Smooth muscle cell (in vitro differentiated cells): ENCODE results near the gene CBLN2. TPM values are rescaled to one million over a fixed set of nuclear protein-coding genes. Genes with fewer than 3 reads are reported as not detected.

Experiments
- DNase-seq: peaks from one replicate; lab custom pipeline; 2025; ENCODE audit not compliant: unreplicated experiment; lab: John Stamatoyannopoulos, UW
- H2AFZ ChIP-seq: fragments of 200-600 bp; sonication (generic); 2 replicates; pipeline ENCODE4 v1.6.0; 2016; ENCODE audit warnings: antibody characterized with exemption, low read depth, mild to moderate bottlenecking
- H3F3A ChIP-seq: fragments of 200-600 bp; sonication (generic); 2 replicates; pipeline ENCODE4 v1.6.0; 2017; ENCODE audit warnings: antibody characterized with exemption, low read depth
- H3K27ac ChIP-seq: fragments of 200-600 bp; sonication (generic); 2 replicates; pipeline ENCODE4 v1.5.1; 2016; ENCODE audit warnings: low read depth, mild to moderate bottlenecking
- H3K27me3 ChIP-seq: fragments of 200-600 bp; sonication (generic); 2 replicates; pipeline ENCODE4 v1.6.1; 2016; ENCODE audit warnings: low read depth, mild to moderate bottlenecking
- H3K36me3 ChIP-seq: fragments of 200-600 bp; sonication (generic); 2 replicates; pipeline ENCODE4 v1.5.1; 2016; ENCODE audit warnings: low read depth
- H3K4me1 ChIP-seq: fragments of 200-600 bp; sonication (generic); 2 replicates; pipeline ENCODE4 v1.5.1; 2016; ENCODE audit warnings: low read depth
- H3K4me2 ChIP-seq: fragments of 200-600 bp; sonication (generic); 2 replicates; pipeline ENCODE4 v1.6.0; 2016; ENCODE audit warnings: mild to moderate bottlenecking
- H3K4me3 ChIP-seq: fragments of 200-600 bp; sonication (generic); 2 replicates; pipeline ENCODE4 v1.5.1; 2016; ENCODE audit warnings: mild to moderate bottlenecking
- H3K79me2 ChIP-seq: fragments of 200-600 bp; sonication (generic); 2 replicates; pipeline ENCODE4 v1.6.0; 2016; ENCODE audit warnings: low read depth, mild to moderate bottlenecking
- H3K9ac ChIP-seq: fragments of 200-600 bp; sonication (generic); 2 replicates; pipeline ENCODE4 v1.6.0; 2016; ENCODE audit warnings: low read depth
- H3K9me3 ChIP-seq: fragments of 200-600 bp; sonication (generic); replicated peaks from 2 replicates; pipeline ENCODE4 v1.5.1; 2016; ENCODE audit warnings: low read depth
- H4K20me1 ChIP-seq: fragments of 200-600 bp; sonication (generic); 2 replicates; pipeline ENCODE4 v1.6.0; 2016; ENCODE audit warnings: low read depth
- WGBS: methylation state at CpG from one replicate; pipeline ENCODE4 v1.1.7; 2016; ENCODE audit warnings: low lambda C conversion rate; 5-methylcytosine and 5-hydroxymethylcytosine counted together
- polyA plus RNA-seq: library from polyadenylated mRNA; unstranded; fragments of >200 nt; fragmentation: Nextera tagmentation; extraction: Ambion mirVana; gene quantifications from 2 replicates; pipeline ENCODE4 v1.2.1, GENCODE V29; 2016
- total RNA-seq: library from RNA; depleted of rRNA; stranded (reverse); fragments of >200 nt; gene quantifications from 2 replicates; pipeline ENCODE4 v1.2.3, GENCODE V29; 2014
- TF ChIP-seq, protein P1 (sequence below): fragments of 200-600 bp; sonication (generic); IDR thresholded peaks from 2 replicates; pipeline ENCODE4 v1.5.1; 2017; ENCODE audit warnings: borderline replicate concordance, mild to moderate bottlenecking, antibody characterized with exemption; ENCODE audit not compliant: insufficient read depth, poor library complexity, severe bottlenecking

CBLN2 gene
- total and polyA plus RNA-seq, 2 experiments from 2014 or later = not detected

GRCh38 chr18:72543357-72544055 is 636 bp downstream of the CBLN2 start:
- Histone ChIP-seq H3K9me3 (no peaks in the 10 kb centered on the region), H2AFZ (peak overlapping the region; percentile 22), H3K36me3 (no peaks in the 10 kb centered on the region), H3K27ac (no peak overlapping the region), H3K27me3 (peaks cover 92% of the 10 kb centered on the region), H3K4me3 (peak overlapping the region; percentile 49), H3K9ac (no peak overlapping the region), H4K20me1 (no peaks in the 10 kb centered on the region), H3K4me1 (peaks cover 2% of the 10 kb centered on the region), H3K79me2 (no peaks in the 10 kb centered on the region), H3F3A (no peaks in the 10 kb centered on the region), H3K4me2 (peak overlapping the region; percentile 97)
- TF ChIP-seq, protein P1, sequence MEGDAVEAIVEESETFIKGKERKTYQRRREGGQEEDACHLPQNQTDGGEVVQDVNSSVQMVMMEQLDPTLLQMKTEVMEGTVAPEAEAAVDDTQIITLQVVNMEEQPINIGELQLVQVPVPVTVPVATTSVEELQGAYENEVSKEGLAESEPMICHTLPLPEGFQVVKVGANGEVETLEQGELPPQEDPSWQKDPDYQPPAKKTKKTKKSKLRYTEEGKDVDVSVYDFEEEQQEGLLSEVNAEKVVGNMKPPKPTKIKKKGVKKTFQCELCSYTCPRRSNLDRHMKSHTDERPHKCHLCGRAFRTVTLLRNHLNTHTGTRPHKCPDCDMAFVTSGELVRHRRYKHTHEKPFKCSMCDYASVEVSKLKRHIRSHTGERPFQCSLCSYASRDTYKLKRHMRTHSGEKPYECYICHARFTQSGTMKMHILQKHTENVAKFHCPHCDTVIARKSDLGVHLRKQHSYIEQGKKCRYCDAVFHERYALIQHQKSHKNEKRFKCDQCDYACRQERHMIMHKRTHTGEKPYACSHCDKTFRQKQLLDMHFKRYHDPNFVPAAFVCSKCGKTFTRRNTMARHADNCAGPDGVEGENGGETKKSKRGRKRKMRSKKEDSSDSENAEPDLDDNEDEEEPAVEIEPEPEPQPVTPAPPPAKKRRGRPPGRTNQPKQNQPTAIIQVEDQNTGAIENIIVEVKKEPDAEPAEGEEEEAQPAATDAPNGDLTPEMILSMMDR = no peak
- DNase-seq = no peak
- 5% methylated on average over 71 of the region's 73 CpGs for WGBS

DNA sequence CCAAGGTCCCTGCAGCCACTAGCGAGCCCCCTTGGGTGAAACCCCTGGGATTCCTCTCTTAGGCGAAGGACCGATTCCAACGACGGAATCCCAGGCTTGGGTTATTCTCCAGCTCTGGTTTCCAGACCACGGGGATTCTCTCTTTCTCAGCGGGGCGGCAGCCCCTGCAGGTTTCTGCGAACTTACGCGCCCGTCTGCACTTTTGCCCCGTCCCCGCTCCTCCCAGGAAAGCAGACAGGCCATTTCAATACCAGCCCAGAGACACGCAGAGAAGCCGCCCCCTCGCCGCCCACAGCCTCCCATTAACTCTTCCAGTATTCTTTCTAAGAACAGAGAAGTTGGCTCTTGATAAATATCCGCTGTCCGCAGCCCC is 1.2 kb downstream of the CBLN2 start:
- Histone ChIP-seq H3F3A (no peaks in the 10 kb centered on the region), H3K4me2 (peak overlapping the region; percentile 97), H3K27ac (no peak overlapping the region), H2AFZ (no peak overlapping the region), H3K79me2 (no peaks in the 10 kb centered on the region), H3K9ac (no peak overlapping the region), H3K4me3 (peak overlapping the region; percentile 49), H3K27me3 (peaks cover 92% of the 10 kb centered on the region), H4K20me1 (no peaks in the 10 kb centered on the region), H3K36me3 (no peaks in the 10 kb centered on the region), H3K4me1 (peaks cover 2% of the 10 kb centered on the region), H3K9me3 (no peaks in the 10 kb centered on the region)
- TF ChIP-seq, protein P1 = no peak
- WGBS = 5% methylated on average over 20 of the region's 20 CpGs
- no peak for DNase-seq

GRCh38 chr18:72542342-72542741 is 1.8 kb downstream of the CBLN2 start:
- Histone ChIP-seq H3K27me3 (peaks cover 92% of the 10 kb centered on the region), H3K4me2 (peak overlapping the region; percentile 97), H3K9me3 (no peaks in the 10 kb centered on the region), H3K4me1 (peaks cover 2% of the 10 kb centered on the region), H2AFZ (no peak overlapping the region), H4K20me1 (no peaks in the 10 kb centered on the region), H3K9ac (no peak overlapping the region), H3K27ac (no peak overlapping the region), H3K4me3 (no peak overlapping the region), H3K36me3 (no peaks in the 10 kb centered on the region), H3F3A (no peaks in the 10 kb centered on the region), H3K79me2 (no peaks in the 10 kb centered on the region)
- no peak for DNase-seq
- 4% methylated on average over 34 of the region's 34 CpGs for WGBS
- TF ChIP-seq, protein P1 = no peak

- TF ChIP-seq, protein P1 = no peak
- no peak for DNase-seq
- Histone ChIP-seq H3K9ac (no peak overlapping the region), H3K36me3 (no peaks in the 10 kb centered on the region), H3K27ac (no peak overlapping the region), H3K4me1 (peaks cover 2% of the 10 kb centered on the region), H3F3A (no peaks in the 10 kb centered on the region), H2AFZ (no peak overlapping the region), H3K27me3 (peaks cover 97% of the 10 kb centered on the region), H3K79me2 (no peaks in the 10 kb centered on the region), H3K4me3 (no peak overlapping the region), H4K20me1 (no peaks in the 10 kb centered on the region), H3K4me2 (peak overlapping the region; percentile 97), H3K9me3 (no peaks in the 10 kb centered on the region)
- 1% methylated on average over 53 of the region's 59 CpGs for WGBS
Observed at GRCh38 chr18:72541871-72542332, 2.2 kb downstream of the CBLN2 start.
